Activated CD4-positive, CD25-positive, alpha-beta regulatory T cell treated with anti-CD3 and anti-CD28 coated beads, Interleukin-2, amount 50 U/mL, for 72 hours (primary cell): Measurements from ENCODE around the gene ABCA6.
"Not testable (repeated sequence)": the region's sequence is repeated elsewhere in the genome, so short reads cannot be mapped to it uniquely, and the experiment has no call there.

Experiments used
- DNase-seq: peaks from one replicate; pipeline ENCODE4 v3.0.0; 2021

Gene ABCA6

DNA sequence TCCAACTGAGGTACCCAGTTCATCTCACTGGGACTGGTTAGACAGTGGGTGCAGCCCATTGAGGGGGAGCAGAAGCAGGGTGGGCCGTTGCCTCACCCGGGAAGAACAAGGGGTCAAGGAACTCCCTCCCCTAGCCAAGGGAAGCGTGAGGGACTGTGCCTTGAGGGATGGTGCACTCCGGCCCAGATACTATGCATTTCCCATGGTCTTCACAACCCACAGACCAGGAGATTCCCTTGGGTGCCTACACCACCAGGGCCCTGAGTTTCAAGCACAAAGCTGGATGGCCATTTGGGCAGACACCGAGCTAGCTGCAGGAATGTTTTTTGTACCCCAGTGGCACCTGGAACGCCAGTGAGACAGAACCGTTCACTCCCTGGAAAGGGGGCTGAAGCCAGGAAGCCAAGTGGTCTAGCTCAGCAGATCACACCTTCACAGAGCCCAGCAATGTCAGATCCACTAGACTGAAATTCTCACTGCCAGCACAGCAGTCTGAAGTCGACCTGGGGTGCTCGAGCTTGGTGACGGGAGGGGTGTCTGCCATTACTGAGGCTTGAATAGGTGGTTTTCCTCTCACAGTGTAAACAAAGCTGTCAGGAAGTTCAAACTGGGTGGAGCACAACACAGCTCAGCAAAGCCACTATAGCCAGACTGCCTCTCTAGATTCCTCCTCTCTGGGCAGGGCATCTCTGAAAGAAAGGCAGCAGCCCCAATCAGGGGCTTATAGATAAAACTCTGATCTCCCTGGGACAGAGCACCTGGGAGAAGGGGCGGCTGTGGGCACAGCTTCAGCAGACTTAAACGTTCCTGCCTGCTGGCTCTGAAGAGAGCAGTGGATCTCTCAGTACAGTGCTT lies 71.1 kb downstream of the ABCA6 start:
- DNase-seq: not testable (repeated sequence)

DNA sequence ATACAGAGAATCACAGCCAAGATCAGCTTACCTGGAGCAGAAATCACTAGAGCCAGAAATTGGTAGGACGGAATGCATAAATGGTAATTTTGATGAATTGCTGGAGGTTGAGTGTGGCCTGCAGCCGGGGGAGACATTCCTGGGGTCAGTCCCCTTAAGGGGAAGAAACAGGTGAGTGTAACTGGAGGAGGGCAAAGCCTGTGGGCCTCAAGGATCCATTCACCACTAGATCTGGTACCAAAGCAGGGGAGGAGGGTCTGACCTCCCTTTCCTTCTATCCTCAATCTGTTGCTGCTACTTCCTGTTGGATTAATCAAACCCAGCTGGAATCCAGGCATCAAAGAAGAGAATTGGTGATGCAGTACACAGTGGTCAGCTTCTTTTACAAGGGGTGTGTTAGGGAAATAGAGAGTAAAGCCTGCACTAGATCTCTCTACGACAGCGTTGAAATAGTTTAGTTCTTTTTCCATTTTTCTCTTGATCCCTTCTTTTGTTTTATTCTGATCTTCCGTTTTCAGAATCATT lies 72.4 kb downstream of the ABCA6 start:
- no peak for DNase-seq

DNA sequence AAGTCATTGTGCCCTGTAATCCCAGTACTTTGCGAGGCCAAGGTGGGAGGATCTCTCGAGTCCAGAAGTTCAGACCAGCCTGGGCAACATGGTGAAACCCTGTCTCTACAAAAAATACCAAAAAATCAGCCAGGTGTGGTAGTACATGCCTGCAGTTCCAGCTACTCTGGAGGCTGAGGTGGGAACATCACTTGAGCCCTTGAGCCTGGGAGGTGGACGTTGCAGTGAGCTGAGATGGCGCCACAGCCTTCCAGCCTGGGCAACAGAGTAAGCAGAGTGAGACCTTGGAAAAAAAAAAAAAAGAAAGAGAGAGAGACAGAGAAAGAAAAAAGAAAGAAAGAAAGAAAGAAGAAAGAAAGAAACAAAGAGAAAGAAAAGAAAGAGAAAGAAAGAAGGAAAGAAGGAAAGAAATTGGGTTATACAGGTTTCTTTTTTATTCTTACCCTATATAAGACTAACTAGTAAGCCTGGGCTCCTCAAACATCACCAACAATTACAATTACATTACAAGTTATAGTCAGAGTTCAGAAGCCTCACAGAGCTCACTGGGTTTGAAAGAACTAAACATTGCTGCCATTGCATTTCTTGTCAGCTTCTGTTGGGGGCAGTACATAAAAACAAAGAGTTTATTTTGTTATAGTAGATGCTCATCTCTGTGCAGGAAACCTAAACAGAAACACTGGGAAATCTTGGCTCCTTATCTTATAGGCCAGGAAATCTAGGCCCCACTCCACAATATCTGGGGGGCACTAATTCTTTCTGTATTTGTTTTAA lies 74.2 kb downstream of the ABCA6 start:
- DNase-seq: no peak

DNA sequence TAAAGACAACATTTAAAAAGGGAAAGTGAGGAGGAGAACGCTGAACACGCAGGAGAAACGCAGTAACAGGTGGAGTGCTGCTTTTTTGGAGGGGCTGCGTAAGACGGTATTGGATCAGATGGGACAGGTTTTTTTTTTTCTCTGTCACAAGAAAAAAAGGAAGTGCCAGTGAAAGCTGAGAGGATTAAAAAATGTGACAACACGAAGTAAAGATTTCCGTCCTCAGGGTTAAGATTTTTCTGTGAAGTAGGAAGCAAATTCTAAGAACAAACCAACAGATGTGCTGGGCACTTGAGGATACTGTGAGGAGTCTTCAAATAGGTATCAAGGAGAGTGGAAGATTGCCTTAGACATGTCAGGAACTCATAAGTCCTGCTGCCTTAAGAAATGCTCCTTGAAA lies 75.2 kb downstream of the ABCA6 start:
- no peak for DNase-seq

DNA sequence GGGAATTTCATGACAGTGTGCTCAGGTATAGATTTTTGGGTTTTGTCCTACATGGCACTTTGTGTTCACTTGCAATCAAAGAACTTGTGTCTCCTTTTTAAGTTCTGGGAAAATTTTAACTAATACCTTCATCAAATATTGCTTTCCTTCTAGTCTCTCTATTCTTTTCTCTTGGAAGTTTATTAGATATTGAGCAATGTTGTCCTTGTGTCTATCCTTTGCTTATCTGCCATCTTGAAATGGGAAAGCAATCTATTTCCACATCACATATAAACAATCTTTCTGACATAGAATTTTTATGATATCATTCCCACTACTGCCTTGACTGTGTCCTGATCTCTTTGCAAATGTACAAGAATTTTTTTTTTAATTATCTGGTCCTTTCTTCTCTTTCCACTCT lies 76.6 kb downstream of the ABCA6 start:
- DNase-seq: no peak

DNA sequence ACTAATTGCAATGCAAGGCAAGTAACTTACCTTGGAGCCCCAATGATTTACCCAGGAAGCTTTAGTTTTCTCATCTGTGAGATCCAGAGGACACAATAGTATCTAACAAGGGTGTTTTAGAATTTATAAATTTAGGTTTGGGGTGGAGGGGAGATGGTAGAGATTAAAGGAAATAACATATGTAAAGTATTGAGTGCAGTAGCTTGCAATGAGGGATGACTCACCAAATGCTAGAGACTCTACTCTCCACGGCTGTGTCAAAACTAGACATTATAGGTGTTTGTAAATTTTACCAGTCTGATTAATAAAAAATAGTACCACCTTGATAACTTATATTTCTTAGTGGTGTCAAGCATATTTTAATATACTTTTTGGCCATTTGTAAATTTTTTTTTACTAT lies 77.2 kb downstream of the ABCA6 start:
- no peak for DNase-seq

DNA sequence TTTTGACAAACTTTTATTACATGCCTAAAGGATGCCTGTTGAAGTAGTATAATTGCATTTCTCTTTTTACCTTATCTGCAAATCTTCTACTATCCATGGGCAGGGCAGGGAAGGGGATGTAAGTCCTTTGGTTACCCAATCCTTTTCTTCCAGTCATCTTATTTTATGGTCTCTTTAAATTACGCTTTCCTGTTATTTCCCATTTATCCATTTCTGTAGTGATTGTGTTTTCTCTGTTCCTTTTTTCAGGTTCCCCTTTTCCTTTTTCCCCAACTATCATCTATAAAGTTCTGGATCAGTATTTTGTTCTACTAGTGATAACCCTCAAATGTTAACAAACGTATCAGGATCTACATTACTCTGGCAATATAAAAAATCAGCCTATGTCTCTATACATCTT lies 77.7 kb downstream of the ABCA6 start:
- no peak for DNase-seq

DNA sequence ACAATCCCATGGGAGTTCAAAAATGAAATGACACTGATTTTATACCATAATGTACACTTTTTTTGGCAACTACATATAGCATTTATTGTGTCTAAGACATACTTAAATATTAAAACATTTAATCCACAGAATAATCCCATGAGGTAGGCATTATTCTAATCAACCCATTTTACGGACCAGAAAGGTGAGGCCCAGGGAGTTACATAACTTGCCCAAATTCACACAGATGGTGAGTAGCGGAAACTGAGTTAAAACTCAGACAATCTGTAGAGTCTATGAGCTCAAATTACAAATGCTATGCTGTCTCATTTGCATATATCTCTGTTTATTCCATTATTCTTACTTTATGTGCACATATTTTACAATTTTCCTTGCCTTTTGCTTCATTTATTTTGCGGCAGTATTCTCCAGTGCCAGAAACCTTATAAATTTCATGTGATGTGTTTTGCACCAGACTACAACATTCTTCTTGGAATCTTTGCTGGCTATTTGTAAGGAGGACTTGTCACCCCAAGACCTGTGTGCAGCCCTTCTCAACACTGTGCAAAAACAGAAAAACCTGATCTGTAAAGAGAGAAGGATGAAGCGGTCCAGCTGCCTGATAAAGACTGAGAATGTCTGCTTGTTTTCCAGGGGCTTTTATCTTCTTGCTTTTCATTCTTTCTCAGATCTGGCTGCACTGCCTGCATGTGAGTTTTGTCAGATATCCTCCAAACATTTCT lies 78.7 kb downstream of the ABCA6 start:
- DNase-seq: no peak

DNA sequence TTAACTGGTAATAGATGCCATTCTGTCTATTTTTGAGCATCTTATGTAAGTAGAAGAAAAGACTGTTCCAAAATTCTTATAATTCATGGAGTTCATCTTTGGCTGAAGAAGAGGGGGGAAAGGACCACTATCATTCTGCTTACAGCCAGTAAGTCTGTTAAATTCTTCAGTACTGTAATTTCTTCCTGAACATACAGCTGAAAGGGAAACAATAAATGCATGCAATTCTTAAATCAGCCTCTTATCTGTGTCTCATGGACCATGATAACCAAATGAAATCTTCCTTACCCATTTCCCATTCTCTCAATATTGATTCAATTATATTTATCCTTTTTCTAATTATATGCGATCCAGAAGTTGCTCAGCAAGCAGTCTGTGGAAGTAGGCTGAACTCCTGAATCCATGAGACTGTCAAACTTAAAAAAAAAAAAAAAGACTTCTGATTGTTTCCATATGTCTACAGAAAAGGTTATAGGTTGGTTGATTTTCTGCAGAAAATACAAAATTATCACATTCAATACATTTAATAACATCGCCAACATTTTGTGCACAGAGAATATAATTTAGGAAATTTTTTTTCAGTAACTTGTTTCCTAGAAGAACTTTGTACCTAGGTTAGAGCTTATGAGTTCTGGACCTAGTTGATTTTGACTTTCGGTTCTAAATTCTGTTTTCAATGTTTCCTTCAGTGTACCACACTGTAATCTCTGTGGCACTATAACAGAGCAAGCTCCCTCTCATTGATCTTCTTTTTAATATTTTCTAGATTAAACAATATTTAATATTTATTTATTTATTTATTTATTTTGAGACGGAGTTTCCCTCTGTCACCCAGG lies 79.8 kb downstream of the ABCA6 start:
- DNase-seq: no peak

DNA sequence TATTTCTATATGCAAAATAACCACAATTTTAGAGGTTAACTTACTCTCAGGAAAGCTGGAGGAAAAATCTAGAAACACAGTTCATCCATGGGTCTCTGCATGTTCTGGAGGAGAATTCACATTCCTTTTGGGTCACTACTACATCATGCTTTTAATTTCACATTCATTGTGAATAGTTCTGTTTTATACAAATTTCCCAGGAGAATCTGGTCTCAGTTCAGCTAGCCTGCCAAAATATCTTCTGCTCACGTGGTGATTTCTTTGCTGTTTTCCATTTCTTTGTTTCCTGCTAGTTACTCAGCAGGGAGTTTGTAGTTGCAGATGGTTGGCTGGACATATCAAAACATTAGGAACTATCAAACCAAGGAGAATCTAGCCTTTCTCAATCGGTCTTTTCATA lies 80.9 kb downstream of the ABCA6 start, which contains the start of gene ABCA9:
TSS of gene ABCA9 (minus strand) at position 106 of the 400 bp plus-strand sequence. CDS start 9,801 bp downstream, outside the sequence.
- no peak for DNase-seq

DNA sequence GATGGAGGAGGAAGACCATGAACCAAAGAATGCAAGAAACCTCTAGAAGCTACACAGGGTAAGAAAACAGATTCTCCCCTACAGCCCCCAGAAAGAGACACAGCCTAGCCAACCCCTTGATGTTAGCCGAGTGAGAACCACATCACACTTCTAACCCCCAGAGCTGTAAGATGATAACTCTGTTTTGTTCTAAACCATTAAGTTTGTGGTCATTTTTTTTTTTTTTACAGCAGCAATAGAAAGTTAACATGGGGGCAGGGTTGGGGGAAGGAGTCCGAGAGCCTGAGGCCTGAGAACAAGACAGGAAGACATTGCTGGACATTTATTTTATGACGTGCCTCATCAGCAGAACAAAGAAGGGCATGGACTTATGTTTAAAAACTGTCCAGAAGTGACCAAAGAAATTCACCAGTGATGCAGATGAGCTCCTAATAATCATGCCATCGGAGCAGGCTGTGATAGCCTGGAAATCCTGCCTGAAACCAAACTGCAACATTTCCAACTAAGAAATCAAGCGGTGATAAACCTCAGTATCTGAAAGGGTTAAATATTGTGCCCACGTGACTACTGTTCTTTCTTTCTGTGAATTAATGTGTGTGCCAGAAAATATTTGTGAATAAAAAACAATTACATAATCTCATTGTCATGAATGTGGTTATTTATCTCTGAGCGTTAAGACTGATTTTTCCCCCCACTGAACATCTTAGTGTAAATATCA lies 82.1 kb downstream of the ABCA6 start:
- DNase-seq: no peak

DNA sequence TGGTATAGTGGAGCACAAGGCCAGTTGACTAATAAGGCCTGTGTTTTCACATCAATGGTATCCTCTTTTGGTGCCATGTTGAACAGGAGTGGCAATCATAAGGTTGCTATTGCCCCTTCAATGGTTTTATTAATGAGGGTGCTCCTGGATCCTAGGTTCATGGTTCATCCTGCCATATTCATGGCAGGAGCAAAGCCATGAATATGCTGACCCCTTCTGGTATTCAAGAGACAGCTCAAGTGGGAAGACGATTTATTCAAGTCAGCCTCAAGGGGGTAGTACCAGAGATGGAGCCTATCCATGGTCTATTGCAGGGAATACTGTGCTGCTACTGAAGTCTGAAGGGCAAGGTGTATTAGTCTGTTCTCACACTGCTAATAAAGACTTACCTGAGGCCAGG lies 83.5 kb downstream of the ABCA6 start:
- DNase-seq: no peak

DNA sequence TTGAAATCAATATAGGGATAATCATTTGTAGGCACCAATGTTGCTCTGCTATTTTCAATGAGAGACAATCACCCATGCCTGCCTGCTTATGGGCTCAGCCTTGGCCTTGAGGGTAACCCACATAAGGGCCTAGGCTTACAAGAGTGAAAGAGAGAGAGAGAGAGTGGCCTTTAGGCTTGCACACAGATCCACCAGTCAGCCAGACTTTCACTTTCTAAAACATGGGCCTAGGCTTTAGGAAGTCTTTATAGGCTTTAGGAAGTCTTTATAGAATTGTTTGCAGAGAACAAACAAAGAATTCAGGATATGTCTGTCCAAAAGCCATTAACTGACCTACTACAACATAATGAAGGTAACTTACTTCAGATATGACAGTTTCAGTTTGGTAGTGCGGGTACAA lies 84.4 kb downstream of the ABCA6 start:
- no peak for DNase-seq

DNA sequence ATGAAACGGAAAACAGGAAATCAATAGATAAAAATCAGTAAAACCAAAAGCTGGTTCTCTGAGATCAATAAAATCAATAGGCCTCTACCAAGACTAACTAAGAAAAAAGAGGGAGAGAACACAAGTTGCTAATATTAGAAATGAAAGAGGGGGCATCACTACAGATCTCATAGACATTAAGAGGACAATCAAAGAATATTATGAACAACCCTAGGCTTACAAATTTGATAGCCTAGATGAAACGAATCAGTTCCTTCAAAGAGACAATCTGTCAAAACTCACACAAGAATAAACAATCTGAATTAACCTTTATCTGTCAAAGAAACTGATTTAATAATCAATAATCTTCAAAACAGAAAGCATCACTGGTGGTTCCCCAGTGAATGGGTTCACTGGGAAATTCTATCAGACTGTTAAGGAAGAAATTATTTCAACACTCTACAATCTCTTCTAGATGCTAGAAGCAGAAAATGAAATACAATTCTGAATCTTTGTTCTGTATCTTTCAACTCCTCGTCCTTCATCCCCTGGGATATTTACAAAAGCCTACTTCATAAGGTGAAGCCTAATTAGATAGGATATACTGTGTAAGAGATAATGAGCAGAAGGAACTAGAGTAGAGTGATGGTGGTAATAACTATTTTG lies 85.4 kb downstream of the ABCA6 start:
- no peak for DNase-seq

DNA sequence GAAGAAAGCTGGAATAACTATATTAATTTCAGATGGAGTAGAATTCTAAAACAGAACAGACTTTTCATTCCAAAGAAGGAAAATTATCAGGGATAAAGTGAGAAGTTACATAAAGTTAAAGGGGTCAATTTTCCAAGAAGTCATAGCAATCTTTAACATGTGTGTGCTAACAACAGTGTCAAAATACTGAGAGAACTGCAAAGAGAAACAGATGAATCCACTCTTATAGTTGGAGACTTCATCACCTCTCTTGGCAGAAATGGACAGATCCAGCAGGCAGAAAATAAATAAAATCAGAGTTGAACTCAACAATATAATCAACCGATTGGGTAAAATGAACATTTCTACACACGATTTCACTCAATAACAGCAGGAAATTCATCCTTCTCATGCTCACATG lies 86.4 kb downstream of the ABCA6 start:
- no peak for DNase-seq

DNA sequence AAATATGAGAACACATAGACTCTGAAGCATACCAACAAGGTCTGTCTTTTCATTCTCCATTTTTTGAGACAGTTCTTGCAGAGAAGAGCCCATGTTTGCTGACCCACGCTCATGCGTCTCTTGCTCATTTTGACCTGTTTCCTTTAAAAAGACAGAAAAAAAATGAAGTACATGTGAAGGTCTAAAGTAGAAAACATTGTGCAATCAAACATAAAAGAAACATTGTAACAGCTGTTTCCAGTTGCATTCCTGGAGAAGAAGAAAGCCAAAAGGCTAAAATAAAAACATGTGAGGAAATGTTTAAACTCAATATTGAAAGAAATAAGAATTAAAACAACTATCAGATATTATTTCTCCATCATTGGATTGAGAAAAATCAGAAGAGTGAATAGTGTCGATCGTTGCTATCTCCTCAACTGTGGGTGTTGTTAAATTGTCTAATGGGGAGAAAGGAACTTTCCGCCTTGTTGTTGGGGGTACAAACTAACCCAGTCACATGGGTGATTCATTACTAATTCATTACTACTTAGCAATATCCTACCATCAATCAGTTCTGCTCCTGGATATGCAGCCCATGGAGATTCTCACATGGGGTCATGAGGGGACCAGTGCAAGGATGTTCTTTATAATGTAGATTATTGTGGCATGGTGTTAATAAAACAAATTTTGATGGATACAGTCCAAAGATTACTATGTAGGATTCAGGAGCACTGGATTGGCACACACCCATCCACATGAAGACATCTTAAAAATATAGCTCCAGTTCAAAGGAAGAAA lies 90.5 kb downstream of the ABCA6 start:
- DNase-seq: no peak

DNA sequence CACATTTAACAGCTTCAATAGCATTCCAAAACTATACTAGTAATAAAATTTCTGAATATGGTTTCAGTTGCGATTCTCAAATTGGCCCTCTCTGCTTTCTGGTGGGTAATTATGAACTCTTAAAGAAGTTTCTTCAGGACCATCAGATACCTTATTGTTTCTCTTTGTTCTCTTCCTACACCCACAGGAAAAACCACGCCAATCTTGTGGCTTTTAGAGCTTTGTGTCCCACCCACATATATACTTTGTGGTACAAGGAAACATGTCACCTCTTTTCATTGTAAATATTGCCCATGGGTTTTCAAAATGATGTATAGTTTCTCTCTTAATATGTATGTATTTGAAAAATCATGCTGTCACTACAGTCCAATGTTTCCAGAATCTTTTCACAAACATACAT lies 93.1 kb downstream of the ABCA6 start:
- DNase-seq: no peak

DNA sequence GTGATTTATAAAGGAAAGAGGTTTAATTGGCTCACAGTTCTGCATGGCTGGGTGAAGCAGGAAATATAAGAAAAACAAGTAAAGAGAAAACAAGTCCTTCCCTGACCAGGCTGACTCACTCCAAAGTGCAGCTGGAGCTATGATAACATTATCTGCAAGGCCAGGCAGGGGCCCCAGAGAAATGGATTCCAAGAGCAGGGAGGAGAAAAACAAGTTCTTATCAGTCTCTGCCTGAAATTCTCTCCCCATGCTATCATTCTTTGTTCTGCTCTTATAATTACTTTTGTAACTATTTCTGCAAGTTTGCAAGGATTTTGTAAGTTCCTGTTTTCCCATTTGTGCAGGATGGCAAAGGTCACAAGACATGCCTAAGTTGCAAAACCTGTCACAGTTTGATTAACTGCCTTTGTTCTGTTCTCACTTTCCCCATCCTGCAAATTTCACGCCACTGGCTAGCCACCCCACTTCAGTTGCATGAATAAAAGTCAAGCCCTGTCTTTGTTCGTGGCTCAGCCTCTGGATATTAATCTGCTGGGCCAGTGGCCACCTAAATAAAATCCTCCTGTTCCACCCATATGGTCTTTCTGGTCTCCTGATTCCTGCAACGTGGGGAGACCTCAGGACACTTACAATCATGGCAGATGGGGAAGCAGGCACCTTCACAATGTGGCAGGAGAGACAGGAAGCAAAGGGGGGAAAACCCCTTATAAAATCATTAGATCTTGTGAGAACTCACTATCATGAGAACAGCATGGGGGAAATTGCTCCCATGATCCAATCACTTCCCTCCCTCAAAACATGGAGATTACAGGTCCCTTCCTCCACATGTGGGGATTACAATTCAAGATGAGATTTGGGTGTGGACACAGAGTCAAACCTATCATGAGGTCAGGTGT lies 94.1 kb downstream of the ABCA6 start:
- no peak for DNase-seq

DNA sequence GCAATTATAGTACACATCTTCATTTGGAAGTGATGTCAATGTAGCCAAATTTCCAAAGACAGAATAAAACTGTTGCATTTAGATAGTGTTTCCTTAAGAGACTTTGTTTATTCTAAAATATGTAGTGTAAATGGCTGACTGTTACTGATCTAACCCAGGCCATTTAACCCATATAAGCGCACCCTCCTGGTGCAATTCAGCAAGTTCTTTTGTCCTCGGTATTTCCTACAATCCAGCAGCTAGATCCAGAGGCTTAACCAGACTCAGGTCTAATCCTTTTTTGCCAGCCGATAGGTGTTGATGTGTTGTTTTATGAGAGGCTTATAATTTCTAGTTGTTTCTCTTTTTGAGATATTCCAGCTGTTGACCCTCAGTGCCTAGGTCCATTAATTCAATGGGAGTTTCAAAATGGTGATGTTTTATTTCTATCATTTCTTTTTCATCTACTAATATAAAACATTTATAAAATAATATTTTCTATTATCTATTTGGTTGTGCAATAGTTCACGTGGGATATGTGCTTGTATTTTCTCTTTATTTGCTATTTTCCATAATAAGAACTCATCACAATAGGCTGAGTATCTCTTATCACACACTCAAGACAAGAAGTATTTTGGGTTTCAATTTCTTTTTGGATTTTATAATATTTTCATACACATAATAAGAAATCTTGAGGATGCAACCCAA lies 95.4 kb downstream of the ABCA6 start:
- DNase-seq: no peak
